GM18873 (cell line): Measurements from ENCODE around the gene AQP3.
"Not testable (repeated sequence)": the region's sequence is repeated elsewhere in the genome, so short reads cannot be mapped to it uniquely, and the experiment has no call there.

Source experiments
- ATAC-seq: cut with Tn5 transposase; IDR thresholded peaks from one replicate; pipeline ENCODE4 v1.9.1; 2021; ENCODE audit warnings: mild to moderate bottlenecking, moderate library complexity, moderate number of reproducible peaks; ENCODE audit not compliant: unreplicated experiment, low FRiP score

AQP3 gene

GRCh38 chr9:33465596-33466564 lies 18.5 kb upstream of the AQP3 start:
- no peak for ATAC-seq

- no peak for ATAC-seq
Measured at GRCh38 chr9:33465096-33465495, 17.7 kb upstream of the AQP3 start.

- ATAC-seq = no peak
Measured at GRCh38 chr9:33464045-33464636, 16.7 kb upstream of the AQP3 start.

- ATAC-seq = no peak
Measured at GRCh38 chr9:33463151-33463550, 15.8 kb upstream of the AQP3 start.

GRCh38 chr9:33461492-33461891 lies 14.1 kb upstream of the AQP3 start:
- ATAC-seq = no peak

- no peak for ATAC-seq
Measured at GRCh38 chr9:33460854-33461253, 13.5 kb upstream of the AQP3 start.

GRCh38 chr9:33459115-33459514 lies 11.7 kb upstream of the AQP3 start:
- no peak for ATAC-seq

- no peak for ATAC-seq
Measured at GRCh38 chr9:33458444-33458843, 11.1 kb upstream of the AQP3 start.

GRCh38 chr9:33455945-33456344 lies 8.6 kb upstream of the AQP3 start:
- ATAC-seq = no peak

- ATAC-seq = not testable (repeated sequence)
Measured at GRCh38 chr9:33455456-33455855, 8.1 kb upstream of the AQP3 start.

- ATAC-seq = not testable (repeated sequence)
Measured at GRCh38 chr9:33454661-33455026, 7.3 kb upstream of the AQP3 start.

GRCh38 chr9:33453999-33454660 lies 6.7 kb upstream of the AQP3 start:
- no peak for ATAC-seq

GRCh38 chr9:33453286-33453860 lies 6.0 kb upstream of the AQP3 start:
- no peak for ATAC-seq

GRCh38 chr9:33452828-33453271 lies 5.5 kb upstream of the AQP3 start:
- ATAC-seq = no peak

GRCh38 chr9:33450621-33451146 lies 3.3 kb upstream of the AQP3 start:
- ATAC-seq = no peak

GRCh38 chr9:33449715-33450114 lies 2.3 kb upstream of the AQP3 start:
- no peak for ATAC-seq

- ATAC-seq = no peak
Measured at GRCh38 chr9:33447799-33448553, 583 bp upstream of the AQP3 start.

GRCh38 chr9:33446240-33446945 lies 1.0 kb downstream of the AQP3 start:
- peak; percentile 95 for ATAC-seq
